GM21825 (cell line): ENCODE data around the gene SPAG6.

Experiments used
- ATAC-seq: cut with Tn5 transposase; IDR thresholded peaks from one replicate; pipeline ENCODE4 v1.9.1; 2021; ENCODE audit warnings: mild to moderate bottlenecking, moderate library complexity; ENCODE audit not compliant: unreplicated experiment

The SPAG6 gene

DNA sequence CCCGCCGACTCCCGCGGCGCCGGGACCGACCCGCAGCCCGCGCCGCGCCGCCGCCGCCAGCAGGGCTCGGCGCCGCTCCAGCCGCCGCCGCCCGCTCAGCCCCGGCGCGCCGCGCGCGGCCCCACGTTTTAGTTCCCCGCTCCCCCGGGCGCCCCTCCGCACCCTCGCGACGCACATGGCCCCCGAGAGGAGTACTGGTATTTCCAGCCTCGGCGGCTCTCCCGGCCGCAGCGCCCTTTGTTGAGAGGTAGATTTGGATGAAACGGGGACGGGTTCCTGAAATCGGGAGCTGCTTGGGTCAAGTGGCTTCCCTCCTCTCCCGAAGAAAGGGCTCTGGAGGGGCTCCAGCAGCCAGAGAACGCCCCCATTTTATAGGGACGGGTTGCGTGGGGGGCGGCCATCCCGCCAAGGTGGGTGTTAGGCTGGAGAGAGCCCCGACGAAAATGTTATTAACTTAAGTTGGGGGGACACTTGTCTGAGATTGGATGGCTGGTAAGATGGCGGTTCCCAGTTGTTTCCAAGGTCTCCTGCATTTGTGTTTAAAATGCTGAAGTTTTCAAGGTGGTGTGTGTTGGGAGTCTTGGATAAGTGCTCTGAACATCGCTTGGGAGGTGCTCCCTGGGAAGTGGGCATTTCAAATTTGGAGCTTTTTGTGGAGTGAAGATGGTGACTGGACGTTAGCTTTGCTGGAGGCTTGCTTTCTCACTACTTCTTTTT is 23.2 kb upstream of the SPAG6 start:
- ATAC-seq: no peak

DNA sequence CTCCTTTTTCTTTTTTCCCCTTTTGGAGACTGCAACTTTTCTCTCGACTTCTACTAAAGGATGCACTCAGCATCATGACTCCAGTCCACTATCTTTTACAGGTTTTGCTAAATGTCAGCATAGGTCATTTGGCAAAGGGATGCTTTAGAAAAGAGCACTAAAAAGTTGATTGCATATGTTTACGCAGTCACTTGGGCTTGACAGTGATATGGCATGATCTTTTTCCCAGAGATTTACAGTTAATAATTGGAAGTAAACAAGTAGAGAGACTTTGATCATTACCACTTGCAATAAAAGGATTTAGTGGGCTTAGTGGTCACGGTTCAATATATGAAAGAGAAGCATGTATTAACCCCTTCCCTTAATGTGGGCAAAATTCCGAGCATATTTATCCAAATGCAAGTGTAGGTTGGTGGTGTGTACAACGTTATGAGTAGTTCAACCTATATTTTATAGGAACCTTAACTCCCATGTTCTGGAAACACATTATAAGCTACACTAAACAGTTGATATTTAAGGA is 22.6 kb upstream of the SPAG6 start:
- no peak for ATAC-seq

DNA sequence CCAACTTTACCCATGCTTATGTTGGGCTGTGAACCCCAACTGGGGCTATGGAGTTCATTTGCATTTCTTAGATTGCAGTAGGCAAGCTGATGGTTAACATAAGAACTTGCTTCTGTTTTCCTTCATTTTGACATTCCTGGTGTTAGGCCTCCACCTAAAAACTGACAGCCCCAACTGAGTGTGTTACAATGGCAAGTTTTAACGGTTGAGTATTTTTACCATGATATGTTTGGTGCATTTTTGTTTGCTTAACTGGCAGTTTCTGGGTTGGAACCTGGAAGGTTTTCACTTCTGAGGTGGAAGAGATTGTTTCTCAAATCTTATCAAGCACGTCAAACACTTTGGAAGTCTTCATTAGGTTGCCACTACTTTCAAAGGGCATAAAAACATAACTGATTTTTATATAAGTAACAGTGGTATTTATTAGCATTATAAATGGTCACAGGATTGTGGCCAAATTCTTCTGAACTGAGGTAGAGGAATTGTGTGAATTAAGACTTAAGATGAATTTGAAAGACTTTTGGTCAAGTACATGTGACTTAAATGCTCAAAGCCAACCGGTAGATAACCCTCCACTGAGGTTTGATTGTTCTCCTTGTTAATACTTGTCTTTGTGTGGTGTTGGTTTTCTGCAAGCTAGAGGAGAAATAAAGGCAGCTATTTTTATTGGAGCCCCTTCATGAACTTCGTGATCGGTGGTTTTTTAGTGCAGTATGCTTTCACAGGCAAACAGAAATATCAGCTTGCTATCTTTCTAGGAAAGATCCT is 21.6 kb upstream of the SPAG6 start:
- ATAC-seq: no peak

DNA sequence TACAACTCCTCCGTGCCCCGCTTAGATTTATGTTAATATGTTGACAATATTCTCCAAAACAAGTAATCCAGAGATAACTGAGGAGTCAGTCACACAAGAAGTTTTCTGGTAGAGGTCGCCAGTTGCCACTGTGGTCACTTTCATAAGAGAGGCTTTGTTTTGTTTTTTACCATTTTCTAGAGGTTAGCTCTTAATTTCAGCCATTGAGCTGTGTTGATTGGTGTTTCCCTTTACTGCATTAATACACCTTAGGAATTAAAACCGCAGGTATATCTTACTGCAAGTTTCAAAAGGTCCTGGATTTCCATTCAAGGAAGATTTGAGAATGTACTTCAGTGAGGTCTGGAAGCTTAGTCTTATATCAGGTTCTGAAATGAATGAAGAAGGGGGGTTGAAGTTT is 20.9 kb upstream of the SPAG6 start:
- ATAC-seq: no peak

DNA sequence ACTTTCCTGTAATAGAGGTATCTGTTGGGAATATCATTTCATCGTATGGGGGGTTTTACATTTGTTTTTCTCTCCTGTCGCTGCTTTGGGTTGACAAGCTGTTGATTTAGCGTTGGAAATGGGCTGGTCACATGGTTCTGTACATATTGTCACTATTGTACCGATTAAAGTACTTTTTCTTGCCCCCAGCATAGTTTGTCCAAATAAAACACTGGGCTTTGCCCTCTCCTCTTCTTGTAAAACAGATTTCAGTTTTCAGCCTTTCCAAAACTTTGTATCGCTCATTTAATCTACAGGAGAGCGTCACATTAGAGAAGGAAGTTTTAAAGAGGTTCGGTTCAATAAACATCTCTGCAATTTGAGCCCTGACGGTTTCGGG is 20.4 kb upstream of the SPAG6 start:
- ATAC-seq: no peak

DNA sequence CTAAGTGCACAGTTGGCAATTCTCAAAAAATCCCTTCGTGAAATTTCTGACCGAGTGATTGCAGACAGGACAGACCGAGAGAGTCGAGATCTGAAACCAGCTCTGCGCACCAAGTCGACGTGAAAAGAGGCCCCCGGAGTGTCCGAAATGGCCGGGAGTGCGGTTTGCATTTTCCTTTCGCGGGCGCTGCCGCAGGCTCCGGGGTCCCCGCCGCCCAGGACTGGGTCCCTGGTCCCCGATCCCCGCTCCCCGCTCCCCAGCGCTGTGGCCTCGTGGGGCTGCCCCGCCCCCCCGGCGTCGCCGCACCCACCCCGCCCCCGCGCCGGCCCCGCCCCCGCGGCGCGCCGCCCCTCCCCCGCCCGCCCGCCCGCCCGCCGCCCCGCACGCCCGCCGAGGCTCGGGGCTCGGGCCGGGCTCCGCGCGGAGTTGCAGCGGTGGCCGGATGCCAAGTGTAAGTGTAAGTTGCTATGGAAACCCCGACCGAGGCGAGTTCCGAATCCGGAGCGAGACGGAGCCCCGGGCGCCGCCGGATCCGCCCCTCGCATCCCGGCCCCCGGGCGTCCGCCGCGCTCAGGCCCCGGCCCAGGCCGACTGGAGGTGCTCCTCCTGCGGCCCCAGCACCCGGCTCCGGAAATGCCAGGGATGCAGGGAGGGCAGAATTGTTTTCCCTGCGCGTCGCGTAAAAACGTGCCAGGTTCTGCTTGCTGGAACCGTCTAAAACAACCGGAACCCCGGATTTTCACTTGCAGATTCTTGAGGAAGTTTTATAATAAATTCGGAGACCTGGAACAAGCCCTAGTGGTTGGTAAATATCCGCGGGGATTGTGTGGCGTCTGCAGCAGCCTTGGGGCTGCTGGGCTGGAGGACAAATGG is 19.8 kb upstream of the SPAG6 start:
- peak; percentile 57 for ATAC-seq

DNA sequence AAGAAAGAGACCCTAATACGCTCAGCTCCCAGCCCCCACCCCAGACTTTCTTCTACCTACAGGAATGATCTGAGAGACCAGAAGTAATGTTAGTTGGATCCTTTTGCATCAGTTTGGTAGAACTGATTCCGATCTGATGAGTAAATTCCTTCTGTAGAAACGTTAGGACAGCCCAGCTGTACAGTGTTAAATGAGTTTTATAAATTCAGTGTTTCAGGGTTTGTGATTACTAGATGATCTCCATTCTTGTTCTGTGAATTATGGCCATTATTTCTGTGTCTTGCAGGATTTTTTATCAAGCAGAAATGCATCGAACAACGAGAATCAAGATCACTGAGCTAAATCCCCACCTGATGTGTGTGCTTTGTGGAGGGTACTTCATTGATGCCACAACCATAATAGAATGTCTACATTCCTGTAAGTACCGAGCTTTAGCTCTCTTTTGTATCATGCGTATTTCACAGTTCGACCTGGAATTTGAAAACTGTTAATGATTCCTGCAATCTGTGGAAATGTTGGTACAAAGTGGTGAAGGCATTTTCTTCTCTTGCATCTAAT is 19.1 kb upstream of the SPAG6 start:
- no peak for ATAC-seq

DNA sequence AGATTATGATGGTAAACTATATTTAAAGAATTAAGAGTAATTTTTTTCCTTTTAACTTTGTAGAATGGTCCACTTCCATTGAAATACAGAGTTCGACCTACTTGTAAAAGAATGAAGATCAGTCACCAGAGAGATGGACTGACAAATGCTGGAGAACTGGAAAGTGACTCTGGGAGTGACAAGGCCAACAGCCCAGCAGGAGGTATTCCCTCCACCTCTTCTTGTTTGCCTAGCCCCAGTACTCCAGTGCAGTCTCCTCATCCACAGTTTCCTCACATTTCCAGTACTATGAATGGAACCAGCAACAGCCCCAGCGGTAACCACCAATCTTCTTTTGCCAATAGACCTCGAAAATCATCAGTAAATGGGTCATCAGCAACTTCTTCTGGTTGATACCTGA is 16.1 kb upstream of the SPAG6 start:
- ATAC-seq: no peak

DNA sequence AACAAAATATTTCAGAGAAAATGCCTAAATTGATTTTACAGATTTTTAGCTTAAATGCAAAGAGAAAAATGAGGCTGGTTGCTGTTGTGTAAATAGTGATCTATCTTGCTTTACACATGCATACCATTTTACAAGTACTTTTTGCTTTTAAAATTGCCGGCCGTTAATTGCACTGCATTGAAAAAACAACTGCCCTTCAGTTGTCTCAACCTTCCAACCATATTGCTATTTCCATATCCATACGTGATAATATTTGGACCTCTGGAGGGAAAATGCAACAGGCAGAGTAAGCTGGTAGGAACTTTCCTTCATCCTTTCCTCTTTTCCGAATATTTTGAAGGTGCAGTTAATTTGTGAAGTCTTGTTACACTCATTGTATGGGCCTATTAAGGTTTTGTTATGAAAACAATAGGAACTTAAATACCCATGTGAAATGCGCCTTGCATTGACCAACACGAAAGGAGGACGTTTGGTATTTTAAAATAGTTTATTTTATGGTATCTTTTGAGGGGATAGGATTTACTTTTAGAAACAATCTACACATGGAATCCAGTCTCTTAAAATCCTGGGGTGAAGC is 13.1 kb upstream of the SPAG6 start:
- ATAC-seq: no peak

DNA sequence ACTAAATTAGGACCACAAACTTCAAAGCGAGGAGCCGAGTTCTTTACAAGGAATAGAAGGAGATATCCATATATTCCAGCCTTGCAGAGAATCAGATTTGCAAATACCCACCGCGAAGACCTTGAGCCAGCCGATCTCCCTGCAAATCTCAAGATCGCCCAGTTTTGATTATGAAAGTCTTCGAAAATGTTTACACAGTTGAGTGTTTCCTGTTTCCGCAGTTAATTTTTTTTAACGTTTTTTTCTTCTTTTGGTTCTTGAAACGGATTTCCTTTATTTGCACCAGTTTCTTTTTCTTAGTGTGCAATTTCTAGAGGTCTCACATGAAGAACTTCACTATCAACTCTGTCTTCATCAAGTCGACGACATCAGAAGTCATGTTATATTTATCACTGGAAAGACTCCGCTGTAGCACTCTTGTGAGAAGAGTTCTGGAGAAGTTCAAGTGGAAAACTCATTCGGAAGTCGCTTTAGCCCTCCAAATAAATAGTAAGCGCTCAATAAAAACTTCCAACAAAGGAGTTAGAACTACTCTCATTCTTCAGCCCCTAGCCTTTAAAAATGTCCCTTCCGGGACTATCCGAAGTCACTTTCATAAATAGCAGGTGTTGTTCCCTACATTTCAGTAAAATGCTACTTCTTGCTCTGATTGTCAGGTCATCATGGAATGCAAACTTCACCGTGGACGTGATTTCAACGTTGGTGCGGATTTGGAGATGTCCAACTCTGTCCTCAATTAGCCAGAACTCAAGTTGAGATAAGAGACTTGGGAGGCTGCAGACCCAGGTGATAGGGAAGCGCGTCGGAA is 11.9 kb upstream of the SPAG6 start:
- no peak for ATAC-seq

DNA sequence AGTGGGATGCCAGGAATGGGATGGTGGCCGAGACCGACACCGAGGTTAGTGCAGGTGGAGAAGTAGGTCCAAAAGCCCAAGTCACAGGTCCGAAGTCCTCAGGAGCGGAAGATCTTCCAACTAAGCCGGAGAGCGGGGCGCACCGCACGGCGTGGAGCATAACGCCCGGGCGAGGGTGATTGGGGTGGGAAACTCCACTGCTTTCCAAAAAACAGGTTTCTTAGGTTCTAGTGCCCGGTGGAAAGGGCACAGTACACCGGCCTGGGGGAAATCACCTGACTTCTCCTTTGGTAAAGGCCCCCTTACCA is 11.4 kb upstream of the SPAG6 start:
- no peak for ATAC-seq

DNA sequence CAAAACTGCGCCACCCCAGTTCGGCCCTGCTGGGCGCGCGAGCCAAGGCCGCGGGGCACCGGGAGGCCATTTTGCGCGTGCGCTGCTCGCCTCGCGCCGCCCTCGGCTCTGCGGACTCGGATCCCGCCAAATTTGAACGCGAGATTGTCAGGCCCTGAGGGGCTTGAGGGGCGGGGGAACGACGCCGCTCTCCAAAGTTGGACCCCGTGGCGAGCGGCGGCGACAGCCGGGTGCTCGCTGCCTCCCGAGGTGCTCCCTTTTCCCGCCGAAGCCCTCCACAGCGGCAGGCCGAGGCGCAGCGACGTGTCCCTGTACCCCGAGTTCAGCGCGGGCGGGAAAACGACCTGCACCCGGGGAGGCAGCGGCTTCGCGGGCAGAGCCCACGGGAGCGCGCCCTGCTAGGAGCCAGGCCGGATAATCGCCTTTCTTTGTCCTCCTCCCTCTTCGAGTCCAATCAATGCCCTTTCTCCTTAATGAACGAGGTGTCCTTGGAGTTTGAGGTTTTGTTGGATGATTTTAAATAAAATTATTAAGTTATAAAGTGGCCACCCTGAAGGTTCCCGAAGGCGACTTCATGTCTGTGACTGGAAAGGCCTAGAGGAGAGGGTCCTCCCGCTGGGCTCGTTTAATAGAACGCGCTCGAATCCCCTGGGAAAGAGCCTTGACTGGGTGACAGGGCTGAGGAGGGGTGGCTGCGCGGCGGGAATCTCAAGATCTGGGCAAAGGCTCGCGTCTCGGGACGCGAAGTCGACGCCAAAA is 10.7 kb upstream of the SPAG6 start:
- no peak for ATAC-seq

DNA sequence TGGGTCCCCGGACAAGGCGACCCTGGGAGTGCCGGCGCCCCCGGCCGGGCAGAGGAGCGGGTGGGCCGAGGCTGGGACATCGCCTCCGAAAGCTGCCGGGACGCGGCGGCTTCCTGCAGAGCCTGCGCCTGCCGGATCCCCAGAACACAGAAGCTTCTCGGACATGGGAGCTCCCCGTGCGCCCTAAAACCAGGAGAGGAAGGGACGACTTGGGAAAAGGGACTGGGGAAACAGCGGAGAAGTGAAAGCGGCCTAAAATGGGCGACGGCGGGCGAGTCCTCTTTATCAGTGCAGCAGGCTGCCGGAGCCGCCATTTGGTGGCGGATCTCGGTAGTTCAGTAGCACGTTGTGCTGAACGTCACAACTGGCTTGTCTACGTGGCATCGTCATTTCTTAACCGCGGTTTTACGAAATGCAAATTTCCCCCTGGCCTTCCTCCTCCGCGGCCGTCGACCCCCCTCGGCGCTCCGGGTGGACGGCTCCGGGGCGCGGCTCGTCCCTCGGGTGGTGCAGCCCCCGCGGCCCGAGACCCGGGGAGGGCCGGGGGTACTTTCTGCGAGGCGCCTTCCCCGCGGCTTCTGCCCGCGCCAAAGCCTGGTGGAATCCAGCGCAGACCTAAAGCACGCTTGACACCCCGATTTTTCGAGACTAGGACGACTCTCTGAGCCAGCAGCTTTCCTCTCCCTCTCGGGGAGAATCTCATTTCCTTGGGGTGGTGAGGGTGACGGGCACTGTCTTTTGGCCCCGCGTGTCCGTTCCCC is 9.9 kb upstream of the SPAG6 start:
- ATAC-seq: peak; percentile 37

DNA sequence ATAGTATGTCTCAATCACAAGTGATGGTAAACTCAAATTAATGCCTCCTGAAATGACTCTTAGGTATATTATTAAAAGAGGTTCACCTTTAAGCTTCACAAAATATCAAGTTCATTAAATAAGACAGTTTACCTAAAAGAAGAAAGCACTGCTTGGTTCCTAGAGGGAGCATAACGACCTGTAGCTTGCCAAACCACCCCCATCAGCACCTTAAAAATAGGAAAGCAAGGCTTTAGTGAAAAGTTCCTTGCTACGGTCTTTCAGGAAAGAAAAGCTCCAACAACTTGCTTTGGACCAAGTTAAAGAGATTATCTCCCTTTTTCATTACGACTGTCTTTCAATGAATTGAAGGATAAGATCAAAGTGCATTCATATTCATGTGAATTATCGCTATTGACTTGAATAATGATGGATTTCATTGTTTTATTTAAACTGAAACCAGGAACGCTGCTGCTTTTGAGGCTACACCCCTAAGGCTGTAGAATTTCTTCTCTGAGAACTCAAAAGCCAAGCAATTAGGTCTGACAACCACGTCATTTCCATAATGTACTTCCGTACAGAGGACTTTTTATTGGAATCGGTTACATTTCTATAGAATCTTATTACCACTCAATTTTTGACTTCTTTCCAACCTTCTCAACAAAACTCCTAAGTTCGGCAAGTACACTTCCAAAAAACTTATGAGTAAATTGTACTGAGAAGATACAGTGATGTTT is 7.0 kb upstream of the SPAG6 start:
- ATAC-seq: no peak

DNA sequence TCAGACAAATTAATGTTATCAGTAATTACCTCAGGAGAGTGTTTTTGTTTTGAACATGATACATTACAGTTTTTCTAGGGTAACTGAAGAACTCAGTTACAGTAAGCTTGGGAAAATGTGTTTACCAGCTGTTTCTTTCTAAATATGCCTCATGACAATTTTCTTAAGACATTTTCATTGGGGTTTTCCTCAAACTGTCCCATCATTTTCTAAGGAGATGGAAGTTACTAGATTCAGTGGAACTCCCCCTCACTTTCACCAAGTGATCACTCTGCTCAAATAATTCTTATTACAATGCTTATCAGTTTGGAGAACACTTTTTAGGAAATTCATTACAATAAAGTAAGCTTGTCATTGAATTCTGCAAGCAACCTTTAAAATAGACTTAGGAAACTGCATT is 6.4 kb upstream of the SPAG6 start:
- ATAC-seq: no peak

DNA sequence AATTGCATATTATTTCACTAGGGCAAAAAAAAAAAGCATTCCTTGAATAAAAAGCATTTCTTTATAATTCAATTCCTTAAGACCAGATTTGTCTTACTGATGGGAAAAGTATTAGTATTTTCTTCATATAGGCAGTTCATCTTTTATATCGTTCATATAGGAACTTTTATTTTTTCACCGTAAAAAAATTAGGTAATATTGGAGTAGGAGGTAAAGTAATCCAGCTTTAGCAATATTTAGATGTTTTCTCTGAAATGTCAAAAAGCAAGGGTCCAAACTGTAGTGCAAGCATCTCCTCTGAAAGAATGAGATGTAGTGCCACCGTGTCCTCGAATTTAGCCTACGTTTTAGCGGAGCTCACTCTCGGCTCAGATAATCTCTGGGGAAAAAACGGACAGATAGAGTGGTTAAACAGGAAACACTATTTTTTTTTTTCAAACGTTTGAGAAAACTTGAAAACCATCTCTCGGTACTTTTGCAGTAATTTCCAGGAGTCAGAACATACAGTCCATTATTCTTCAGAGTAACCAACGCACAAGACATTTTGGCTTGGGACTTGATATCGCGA is 5.5 kb upstream of the SPAG6 start:
- ATAC-seq: no peak

DNA sequence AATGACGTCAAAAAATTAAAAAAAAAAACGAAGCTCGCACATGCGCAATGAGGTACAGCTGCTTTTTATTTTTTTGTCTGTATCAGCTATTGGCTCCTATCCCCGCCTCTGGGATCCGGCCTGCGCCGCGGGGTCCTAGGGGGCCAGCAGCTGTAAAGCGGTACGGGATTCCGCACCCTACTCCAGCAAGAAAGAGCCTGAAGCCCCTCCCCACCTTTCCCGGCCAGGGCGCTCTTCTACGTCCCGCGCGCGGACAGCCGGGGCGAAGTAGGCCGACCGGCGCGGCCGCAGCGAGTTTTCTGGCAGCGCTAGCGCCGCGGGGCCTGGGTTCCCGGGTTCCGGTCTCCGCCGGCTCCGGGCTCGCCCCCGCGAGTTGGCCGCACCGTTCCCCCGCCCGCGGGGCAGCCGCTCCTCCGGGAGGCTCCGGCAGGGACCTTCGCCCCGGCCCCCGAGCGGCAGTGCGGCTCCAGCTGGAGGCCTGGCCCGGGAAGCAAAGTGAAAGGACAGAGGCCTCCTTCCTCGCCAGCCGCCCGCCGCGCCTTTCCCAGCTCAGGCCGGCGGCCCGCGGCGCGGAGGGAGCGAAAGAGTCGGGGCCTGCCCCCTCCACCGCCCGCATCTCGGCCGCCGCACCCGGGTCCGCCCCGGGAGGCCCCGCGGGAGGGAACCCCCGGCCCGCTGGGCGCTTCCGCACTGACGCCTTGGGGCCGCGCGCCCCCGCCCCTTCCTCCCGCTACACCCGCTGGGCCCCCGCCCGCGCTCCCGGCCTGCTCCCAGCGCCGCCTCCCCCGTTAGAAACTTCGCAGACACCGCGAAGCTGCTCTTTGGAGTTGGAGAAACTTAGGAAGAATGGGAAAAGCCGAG is 4.7 kb upstream of the SPAG6 start:
- ATAC-seq: peak; percentile 42
